NT2/D1 (cell line): ENCODE data around the gene DAB2IP.

Experiments
- DNase-seq: peaks from one replicate; pipeline ENCODE4 v3.0.0-alpha.2; 2011; ENCODE audit warnings: low read depth, low spot score
- H3K27me3 ChIP-seq: 2 replicates; pipeline ENCODE4 v1.6.0; 2011; ENCODE audit warnings: mild to moderate bottlenecking; ENCODE audit not compliant: insufficient read length, insufficient read depth
- H3K36me3 ChIP-seq: 2 replicates; pipeline ENCODE4 v1.6.1; 2011; ENCODE audit warnings: mild to moderate bottlenecking, low read length, mixed read lengths; ENCODE audit not compliant: insufficient read depth, insufficient read length
- H3K4me1 ChIP-seq: 2 replicates; pipeline ENCODE4 v1.5.1; 2011; ENCODE audit not compliant: insufficient read depth, insufficient read length
- H3K4me3 ChIP-seq: 2 replicates; pipeline ENCODE4 v1.5.1; 2011; ENCODE audit warnings: low read depth; ENCODE audit not compliant: insufficient read length
- H3K9ac ChIP-seq: 2 replicates; pipeline ENCODE4 v1.6.0; 2011; ENCODE audit warnings: low read depth; ENCODE audit not compliant: insufficient read length
- H3K9me3 ChIP-seq: 2 replicates; pipeline ENCODE4 v1.5.1; 2011; ENCODE audit warnings: mild to moderate bottlenecking, low read length; ENCODE audit not compliant: insufficient read depth
- SUZ12 ChIP-seq: IDR thresholded peaks from 2 replicates; pipeline ENCODE4 v1.6.1; 2011; ENCODE audit not compliant: insufficient read length, insufficient read depth; ENCODE audit errors: extremely low read depth
- YY1 ChIP-seq: IDR thresholded peaks from 2 replicates; pipeline ENCODE4 v1.6.1; 2011; ENCODE audit not compliant: insufficient read length, insufficient read depth
- ZNF274 ChIP-seq: IDR thresholded peaks from 2 replicates; pipeline ENCODE4 v1.6.1; 2011; ENCODE audit warnings: mild to moderate bottlenecking, low read depth, low read length

DAB2IP gene

DNA sequence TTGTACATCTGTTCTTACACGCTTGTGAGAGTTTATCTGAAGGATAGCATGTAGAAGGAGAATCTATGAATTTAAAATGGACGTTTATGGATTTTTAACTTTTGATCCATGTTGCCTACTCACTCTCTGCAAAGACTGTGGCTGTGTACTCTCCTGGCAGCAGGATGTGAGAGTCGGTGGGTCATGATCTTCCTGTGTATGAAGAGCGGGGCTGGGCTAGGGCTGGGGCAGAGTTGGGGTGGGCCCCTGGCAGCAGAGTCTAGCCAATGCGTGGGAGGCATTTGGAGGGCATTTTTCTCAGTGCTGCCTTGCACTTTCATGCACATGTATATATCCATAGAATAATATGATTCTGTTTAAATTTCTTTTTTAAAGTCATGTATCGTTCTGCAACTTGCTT, 24.0 kb upstream of the DAB2IP start:
- no peak for DNase-seq
- Histone ChIP-seq H3K4me1 (peaks cover 3% of the 10 kb centered on the region), H3K4me3 (no peak overlapping the region), H3K9me3 (no peaks in the 10 kb centered on the region), H3K36me3 (no peaks in the 10 kb centered on the region), H3K27me3 (no peaks in the 10 kb centered on the region), H3K9ac (no peak overlapping the region)
- TF ChIP-seq YY1 (no peak), SUZ12 (no peak), ZNF274 (no peak)

DNA sequence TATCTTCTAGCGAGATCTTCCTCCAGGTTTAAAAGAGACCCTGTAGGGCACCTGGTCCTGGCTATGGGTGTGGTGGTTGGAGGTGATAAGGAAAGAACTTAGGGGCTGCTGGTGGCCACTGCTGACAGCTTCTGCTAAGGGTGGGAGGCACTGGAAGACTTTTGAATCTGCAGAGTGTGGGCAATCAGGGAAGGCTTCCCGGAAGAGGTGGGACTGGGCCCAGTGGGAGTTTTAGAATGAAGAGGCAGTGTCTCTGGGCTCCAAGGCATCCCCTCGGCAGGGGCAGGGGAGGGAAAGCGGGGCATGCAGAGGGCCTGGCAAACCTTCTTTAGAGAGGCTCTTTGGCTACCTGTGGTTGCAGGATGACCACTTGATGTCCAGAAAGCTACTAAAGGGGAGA, 23.0 kb upstream of the DAB2IP start:
- no peak overlapping the region for H3K9ac ChIP-seq
- H3K36me3 ChIP-seq: no peaks in the 10 kb centered on the region
- DNase-seq: no peak
- no peak overlapping the region for H3K4me3 ChIP-seq
- H3K27me3 ChIP-seq: no peaks in the 10 kb centered on the region
- TF ChIP-seq YY1: no peak
- no peak for TF ChIP-seq ZNF274
- TF ChIP-seq SUZ12: no peak
- H3K9me3 ChIP-seq: no peaks in the 10 kb centered on the region
- H3K4me1 ChIP-seq: peaks cover 7% of the 10 kb centered on the region

DNA sequence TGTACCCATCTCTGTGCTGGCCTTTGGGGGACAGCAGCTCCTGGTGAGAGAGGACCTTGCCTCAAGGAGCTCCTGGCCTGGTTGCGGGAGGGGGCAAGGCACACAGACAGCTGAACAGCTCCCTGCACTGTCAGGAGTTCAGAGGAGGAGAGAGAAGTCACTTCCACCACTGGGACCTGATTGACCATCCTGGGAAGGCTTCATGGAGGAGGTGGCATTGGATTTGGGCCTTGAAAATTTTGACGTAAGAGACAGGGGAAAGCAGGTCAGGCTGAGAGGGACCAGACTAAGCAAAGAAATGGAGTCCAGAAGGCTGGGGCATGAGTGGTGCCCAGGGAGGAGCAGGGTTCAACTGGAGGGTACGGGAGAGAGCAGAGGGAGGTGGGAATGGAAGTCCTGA, 20.3 kb upstream of the DAB2IP start:
- Histone ChIP-seq H3K9me3 (no peaks in the 10 kb centered on the region), H3K27me3 (no peaks in the 10 kb centered on the region), H3K9ac (peak overlapping the region; percentile 7), H3K4me1 (peaks cover 29% of the 10 kb centered on the region), H3K4me3 (no peak overlapping the region), H3K36me3 (no peaks in the 10 kb centered on the region)
- TF ChIP-seq YY1: no peak
- DNase-seq: no peak

DNA sequence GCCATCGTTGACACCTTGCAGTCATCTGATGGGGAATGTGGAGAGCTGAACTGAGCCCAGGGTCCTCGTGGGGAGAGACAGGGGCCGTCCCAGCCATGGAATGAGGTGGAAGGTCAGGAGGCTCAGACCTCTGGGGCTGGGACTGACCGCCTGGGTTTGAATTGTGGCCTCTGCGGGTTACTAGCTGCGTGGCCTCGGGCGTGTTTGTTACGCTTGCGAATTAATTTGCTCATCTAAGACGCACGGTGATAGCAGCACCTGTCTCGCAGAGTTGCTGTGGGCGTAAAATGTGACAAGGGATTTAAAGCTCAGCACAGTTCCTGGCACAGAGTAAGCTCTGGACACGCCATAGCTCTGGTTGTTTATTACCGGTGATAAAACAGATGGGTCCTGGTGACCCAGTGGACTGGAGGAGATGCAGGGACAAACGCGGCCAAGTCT, 19.4 kb upstream of the DAB2IP start:
- no peak for TF ChIP-seq SUZ12
- no peak for TF ChIP-seq ZNF274
- TF ChIP-seq YY1: no peak
- H3K27me3 ChIP-seq: no peaks in the 10 kb centered on the region
- no peaks in the 10 kb centered on the region for H3K9me3 ChIP-seq
- no peak overlapping the region for H3K9ac ChIP-seq
- H3K36me3 ChIP-seq: no peaks in the 10 kb centered on the region
- H3K4me3 ChIP-seq: no peak overlapping the region
- no peak for DNase-seq
- peaks cover 37% of the 10 kb centered on the region for H3K4me1 ChIP-seq

DNA sequence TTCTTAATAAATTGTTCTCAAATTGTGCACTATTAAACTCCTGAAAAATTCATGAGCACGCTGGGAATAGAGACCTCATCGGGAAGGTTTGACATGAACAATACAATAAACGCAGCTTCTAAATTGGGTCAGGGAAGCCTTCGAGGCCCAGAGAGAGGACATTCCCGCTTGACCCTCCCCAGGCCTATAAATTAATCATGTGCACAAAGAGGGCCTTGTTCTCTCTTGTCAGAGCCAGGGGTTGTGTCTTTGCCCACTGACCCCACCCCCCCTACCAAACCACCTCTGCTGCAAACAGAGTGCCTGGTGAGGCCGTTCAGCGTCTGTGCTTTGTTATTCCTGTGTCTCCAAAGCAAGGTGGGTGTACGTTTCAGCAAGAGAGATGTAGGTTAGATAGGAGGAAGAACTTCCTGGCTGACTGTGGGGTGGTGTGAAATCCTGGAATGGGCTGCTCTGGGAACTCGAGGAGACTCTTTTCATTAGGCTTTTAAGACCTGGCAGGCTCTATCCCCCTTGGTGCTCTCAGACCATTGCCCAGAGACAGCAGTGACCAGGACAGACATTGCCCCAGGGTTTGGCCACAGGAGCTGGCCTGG, 18.2 kb upstream of the DAB2IP start:
- DNase-seq: no peak
- H3K9me3 ChIP-seq: no peaks in the 10 kb centered on the region

DNA sequence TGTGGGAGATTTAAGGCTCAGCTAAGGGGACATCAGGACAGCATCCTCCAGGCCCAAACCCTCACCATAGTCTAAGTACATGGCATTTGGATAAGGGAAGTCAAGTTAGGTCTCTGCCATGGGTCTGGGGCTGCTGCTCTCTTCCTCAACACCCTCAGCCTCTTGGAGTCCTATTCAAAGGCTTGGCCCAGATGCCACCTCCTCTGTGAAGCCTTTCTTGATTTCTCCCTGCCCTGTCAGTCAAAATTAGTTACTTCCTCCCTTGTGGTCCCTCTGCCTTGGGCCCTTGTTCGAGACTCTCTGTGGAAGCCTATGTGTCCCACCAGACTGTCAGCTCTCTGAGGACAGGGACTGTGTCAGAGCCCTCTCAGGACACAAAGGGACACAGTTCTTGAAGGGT, 17.7 kb upstream of the DAB2IP start:
- TF ChIP-seq SUZ12 (no peak), ZNF274 (no peak), YY1 (no peak)
- no peak for DNase-seq
- H3K9ac ChIP-seq: no peak overlapping the region
- peaks cover 44% of the 10 kb centered on the region for H3K4me1 ChIP-seq
- H3K4me3 ChIP-seq: no peak overlapping the region
- H3K27me3 ChIP-seq: no peaks in the 10 kb centered on the region
- no peaks in the 10 kb centered on the region for H3K36me3 ChIP-seq
- H3K9me3 ChIP-seq: no peaks in the 10 kb centered on the region

More for the DNA sequence above, 18.2 kb upstream of the DAB2IP start:
- H3K4me3 ChIP-seq: no peak overlapping the region
- no peaks in the 10 kb centered on the region for H3K36me3 ChIP-seq
- H3K4me1 ChIP-seq: peaks cover 41% of the 10 kb centered on the region
- no peaks in the 10 kb centered on the region for H3K27me3 ChIP-seq
- no peak for TF ChIP-seq SUZ12
- no peak for TF ChIP-seq YY1
- TF ChIP-seq ZNF274: no peak
- H3K9ac ChIP-seq: no peak overlapping the region

DNA sequence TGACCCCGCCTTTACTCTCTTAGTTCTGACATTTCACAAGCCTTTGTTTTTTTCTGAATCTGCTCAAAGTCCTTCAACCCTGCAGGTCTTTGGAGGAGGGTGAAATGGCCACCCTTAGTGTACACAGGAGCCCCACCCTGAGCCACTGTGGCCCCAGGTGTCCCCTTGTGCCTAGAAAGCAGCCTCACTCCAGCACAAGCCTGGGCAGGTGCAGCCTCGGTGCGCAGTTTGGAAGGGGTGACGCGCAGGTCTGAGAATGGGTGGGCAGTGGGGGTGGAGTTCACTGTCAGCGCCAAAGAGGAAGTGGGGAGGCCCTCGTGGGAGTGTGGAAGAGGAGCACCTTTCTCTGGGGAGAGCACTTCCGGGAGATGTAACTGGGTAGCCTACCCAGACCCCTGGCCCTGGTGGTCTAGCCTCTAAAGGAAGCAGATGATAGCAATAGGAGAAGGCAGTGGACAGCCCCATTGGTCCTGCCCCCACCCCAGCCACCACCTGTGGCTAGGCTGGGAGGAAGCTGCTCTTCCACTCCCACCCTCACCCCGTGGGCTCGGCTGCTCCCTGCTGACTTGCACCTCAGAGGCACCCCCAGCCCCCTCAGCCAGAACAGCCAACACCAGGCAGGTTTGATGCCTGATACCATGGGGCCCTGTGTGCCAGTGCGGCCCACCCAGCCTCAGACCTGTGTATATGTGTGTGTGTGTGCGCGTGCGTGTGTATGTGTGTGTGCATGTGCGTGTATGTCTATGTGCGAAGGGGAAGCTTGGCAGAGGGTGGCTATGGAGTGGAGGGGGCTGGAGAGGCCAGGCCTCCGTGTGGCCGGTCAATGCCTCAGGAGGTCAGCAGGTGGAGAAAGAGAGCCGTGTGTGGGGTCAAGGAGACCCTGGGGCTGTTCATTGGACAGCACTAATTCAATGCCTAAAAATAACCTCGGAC, 16.8 kb upstream of the DAB2IP start:
- TF ChIP-seq YY1: no peak
- no peak for TF ChIP-seq ZNF274
- no peak for TF ChIP-seq SUZ12
- no peak for DNase-seq
- no peak overlapping the region for H3K4me3 ChIP-seq

More for the DNA sequence above, 16.8 kb upstream of the DAB2IP start:
- Histone ChIP-seq H3K4me1 (peaks cover 52% of the 10 kb centered on the region), H3K9me3 (no peaks in the 10 kb centered on the region), H3K27me3 (no peaks in the 10 kb centered on the region), H3K9ac (peak overlapping the region; percentile 58), H3K36me3 (no peaks in the 10 kb centered on the region)
